Measurements from ENCODE around the gene FBXO44.
A peak's percentile ranks its signal among the peaks of the same experiment; 100 is the strongest.

FBXO44 gene

DNA sequence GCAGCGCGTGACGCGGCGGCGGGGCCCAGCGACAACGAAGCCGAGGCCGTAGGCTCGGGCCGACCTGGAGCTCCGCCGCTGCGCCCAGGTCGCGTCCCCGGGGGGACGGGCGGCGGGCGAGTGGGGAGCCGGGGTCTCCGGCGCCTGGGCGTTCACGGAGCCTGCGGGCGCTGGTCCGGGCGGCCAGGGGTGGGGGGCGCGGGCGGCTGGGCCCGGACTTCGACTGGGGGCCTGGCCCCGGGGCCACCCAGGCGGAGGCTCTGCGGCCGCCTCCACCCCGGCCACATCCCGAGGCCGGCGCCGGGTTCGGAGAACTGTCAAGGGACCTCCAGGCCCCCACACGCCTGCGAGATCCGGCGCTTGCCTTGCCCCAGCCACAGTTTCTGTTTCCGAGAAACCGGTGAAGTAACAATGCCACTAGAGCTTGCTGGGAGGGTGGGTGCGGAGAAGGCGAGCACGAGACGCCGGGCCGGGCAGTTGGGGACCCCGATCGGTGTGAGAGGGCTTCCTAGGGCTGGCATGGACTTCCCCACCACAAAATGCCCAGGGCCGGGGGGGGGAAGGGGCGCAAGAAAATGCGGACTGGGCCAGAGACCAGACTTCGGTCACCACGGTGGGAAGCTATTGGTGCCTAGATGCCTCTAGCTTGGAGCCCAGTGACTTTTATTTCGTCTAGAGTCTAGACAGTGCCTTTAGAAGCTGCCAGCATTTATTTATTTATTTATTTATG, 9.8 kb downstream of the FBXO44 start:
- peak; percentile 61 for DNase-seq

DNA sequence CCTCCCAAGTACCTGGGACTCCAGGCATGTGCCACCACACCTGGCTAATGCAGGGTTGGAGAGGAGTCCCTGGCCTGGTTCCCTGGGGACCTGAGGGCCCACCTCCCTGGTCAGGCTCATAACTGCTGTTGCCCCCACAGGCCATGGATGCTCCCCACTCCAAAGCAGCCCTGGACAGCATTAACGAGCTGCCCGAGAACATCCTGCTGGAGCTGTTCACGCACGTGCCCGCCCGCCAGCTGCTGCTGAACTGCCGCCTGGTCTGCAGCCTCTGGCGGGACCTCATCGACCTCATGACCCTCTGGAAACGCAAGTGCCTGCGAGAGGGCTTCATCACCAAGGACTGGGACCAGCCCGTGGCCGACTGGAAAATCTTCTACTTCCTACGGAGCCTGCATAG, 13.8 kb downstream of the FBXO44 start:
- no peak for DNase-seq

DNA sequence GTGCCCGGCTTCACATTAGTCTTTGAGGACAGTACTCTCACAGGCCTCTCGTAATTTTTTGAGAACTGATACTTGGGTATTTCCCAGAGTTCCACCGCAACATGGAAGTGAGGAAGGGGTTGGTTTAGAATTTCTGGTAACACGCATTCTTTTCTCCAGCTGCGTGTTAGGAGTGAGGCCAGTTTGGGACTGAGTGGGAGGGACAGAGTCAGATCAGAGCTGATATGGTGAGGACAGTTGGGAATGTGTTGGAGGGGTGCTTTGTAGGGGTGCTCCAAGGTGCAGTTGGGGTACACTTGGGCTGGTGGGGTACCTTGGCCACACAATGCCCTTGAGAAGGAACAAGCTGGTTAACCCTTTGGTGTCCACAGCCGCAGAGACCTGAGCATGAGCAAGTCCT, 16.1 kb downstream of the FBXO44 start:
- no peak for DNase-seq

DNA sequence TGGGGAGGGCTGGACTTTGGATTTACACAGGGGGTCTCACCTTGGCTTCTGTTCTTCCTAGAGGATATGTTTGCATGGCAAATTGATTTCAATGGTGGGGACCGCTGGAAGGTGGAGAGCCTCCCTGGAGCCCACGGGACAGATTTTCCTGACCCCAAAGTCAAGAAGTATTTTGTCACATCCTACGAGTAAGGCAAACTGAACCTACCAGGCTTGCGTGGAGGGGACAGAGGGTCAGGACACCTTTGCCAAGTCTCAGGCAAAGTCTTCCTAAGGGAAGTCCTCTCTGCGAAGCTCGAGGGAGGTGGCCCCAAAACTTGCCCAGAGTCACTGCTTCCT, 16.5 kb downstream of the FBXO44 start:
- no peak for DNase-seq

DNA sequence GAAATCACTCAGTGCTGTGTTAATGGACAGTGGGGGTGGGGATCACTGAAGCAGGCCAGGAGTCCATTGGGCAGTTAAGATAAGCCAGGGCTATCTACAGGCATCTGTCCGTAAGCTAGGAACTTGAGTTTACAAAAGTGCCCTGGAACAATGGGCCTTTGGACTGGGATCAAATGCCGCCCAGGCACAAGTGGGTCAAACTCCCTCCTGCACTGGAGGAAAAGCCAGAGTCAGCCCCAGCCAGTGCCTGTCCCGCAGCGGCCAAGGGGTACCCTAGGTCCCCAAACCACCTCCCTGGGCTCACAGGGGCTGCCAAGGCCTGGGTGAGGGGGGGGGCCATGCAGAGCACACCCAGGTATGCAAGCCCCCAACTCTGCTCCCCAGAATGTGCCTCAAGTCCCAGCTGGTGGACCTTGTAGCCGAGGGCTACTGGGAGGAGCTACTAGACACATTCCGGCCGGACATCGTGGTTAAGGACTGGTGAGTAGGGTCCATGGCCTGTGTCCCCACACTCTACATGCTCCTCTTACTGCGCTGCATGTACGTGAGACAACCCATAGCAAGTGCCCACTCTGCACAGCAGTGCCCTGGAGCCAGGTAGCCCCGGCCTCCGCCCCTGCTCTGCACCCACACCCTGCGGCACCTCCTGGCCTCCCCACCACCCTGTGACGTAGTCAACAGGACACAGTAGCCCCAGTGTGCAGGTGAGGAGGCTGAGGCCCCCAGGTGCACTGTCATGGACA, 17.0 kb downstream of the FBXO44 start:
- no peak for DNase-seq

DNA sequence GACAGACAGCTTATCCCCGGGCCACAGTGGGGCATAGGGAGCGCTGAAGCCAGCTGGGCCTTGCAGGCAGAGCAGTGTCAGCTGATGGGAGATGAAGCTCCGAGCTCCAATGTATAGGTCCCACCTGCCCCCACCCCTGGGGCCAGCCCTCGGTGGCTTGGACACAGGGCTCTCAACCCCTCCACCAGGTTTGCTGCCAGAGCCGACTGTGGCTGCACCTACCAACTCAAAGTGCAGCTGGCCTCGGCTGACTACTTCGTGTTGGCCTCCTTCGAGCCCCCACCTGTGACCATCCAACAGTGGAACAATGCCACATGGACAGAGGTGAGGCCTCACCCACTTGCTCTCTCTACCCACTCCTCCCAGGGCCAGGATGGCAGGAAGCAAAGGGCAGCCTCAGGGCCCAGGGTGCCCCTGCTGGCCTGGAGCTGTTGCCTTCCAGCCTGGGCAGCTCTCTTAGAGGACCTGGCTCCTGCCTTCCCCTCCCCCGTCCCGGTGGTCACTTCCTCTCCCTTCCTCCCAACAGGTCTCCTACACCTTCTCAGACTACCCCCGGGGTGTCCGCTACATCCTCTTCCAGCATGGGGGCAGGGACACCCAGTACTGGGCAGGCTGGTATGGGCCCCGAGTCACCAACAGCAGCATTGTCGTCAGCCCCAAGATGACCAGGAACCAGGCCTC, 18.6 kb downstream of the FBXO44 start:
- no peak for DNase-seq

DNA sequence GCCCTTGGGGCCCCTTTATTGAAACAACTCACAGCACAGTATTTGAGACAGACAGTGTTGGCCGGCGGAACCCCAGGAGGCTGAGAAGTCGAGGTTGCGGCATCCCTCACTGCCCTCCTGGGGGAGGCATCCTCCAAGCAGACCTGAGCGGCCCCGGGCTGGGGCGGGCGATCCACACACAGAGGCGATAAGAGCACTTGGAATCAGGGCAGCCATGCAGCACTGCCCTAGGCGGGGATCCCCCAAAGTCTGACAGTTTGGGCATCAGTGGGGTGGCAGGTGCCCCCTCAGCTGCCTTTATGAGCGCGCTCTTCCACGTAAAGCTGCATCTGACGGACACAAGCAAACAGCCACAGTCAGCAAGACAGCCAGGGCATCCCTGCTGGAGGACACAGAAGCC, 19.8 kb downstream of the FBXO44 start:
- no peak for DNase-seq

DNA sequence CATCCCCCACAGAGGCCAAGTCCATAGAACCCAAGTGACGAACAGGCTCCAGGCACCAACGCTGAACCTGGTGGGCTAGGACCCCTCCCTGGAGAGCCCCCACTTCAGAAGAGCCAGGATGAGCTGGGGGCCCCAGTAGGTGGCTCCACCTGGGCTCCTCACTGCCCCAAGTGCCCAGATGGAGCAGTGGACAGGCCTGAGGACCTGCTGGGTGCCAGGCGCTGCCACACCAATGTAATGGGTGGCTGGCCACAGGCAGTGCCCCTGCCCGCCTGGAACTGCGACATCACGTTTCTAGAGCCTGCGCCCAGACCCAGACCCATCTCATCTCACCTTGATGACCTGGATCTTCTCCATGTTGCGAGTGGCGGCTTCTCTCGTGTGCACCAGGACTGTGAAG, 20.6 kb downstream of the FBXO44 start:
- no peak for DNase-seq

DNA sequence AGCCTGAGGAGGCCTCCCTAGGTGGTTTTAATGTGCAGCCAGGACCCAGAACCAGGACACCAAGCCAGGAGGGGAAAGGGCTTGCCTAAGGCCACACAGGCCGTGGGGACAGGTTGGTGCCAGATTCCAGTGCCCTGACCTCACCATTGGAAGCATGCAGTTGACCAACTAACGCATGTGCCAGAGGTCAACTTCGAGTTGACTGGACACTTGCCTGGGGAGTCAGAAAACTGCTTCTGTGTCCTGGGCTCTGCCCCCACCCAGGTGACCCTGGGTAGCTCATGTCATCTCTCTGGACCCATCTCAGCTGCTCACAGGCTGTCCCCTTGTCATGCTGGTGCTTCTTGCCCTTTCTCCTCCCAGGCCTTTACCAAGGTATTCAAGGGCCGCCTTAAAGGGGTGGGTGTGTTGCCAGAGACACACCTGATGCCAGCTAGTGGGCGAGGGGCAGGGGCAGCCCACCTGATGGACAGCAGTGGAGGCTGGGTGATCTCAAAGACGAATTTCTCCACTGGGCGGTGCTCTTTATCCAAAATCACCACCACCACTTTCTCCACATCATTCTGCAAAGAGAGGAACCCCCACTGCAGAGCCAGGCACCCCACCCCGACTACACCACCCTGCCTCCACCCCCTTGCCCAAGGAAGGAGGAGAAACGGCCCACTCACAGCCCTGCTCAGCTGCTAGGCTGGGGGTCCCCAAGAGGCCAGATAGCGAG, 21.9 kb downstream of the FBXO44 start:
- DNase-seq = no peak

DNA sequence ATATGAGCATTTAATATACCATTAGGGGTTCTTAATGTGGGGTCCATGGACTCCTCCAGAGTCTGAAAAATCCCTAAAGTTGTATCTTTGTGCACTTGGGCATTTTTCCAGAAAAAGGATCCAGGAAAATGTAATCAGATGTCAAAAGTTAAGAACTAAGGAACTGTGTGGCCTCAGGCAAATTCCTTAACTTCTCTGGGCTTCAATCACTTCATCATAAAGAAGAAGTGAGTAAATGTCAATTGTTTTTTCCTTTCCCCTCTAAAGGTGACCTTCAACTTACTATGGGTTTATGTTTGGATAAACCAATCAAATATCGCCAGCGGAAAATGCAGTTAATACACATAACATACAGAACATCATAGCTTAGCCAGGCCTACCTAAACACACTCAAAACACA, 23.8 kb downstream of the FBXO44 start:
- no peak for DNase-seq

DNA sequence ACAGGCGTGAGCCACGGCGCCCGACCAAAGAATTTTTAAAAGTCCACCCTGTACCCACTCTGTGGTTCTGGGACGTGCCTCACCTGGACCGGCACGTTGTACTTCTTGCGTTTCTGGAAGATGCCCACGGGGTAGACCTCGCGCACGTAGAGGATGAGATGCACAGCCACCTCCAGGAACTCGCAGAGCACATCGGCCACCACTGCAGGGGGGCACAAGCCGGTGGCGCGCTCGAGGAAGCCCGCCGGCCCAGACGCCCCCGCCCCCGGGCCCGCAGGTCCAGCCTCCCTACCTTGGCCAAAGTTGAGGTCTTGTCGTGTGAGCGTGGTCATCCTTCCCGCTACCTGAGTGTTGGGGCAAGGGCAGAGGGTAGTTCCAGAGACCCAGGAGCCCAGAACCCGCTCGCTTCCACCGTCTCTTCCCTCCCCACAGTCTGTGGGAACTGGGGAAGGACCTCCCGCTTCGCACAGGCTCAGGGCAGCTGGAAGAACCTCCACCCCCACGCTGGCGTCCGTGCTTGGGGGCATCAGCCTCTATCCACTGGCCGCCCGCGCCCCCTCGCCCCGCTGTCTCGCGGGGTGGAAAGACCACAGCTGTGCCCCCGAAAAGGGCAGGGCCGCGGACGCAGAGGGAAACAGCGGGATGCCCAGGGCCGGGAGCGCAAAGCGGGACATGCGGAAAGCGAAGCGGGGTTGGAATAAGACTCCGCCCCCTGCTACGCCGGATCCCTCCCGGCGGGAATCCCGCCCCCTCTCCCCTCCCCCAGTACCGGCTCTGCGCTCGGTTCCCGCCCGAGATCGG, 25.8 kb downstream of the FBXO44 start:
- DNase-seq = no peak

DNA sequence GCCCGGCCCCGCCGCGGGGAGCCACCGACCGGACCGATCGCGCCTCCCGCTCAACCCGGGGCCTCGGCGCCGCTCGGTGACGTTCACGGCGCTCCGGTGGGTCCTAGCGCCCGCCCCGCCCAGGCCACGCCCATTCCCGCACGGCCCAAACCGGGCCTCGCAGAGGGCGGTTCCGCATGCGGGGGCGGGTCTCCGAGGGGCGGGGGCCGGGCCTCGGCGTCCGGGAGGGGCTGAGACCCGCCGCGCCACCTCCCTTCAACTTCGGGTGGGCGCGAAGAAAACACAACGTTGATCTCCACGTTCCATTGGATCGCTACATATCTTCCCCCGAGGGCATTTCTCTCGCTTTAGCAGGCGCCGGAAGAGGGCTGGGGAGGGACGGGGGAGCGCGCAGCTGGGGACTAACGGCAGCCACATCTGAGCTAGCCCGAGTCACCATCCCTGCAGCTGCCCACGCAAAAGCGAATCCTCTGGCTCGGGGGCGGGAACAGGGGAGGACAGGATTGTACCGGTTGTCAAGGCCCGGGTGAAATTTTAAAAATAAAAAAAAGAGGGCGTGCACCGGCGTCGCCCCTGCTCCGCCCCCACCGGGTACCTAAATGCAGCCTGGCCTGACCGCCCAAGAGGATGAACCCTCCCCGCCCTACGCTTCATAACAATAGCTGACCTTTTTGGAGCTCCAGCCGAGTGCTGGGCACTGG, 26.5 kb downstream of the FBXO44 start, which contains the start of gene MAD2L2:
Gene MAD2L2, minus strand, starts transcription at position 78 of the 701 bp plus-strand sequence. CDS start 547 bp downstream, outside the sequence.
- DNase-seq = peak; percentile 90

DNA sequence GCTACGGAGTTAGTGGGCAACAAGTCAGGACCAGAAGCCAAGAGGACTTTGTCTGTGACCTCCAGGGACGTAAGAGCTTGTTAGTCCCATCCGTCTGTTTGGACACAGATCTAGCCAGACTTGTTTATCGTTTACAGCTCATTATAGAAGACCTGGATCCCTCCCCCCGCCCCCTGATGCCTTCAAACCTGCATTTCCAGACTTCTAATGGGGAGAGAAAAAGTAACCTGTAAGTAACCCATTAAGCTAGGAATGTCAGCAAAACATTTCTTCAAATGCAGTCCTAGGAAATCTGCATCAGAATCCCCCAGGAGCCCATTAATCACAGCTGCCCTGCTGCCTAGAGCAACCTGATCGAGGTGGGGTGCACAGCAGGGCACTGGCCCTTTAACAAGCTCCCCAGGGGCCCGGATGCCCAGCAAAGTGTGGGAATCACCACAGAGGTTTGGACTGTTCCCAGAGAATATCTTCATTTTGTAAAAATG, 27.7 kb downstream of the FBXO44 start:
- DNase-seq = no peak

DNA sequence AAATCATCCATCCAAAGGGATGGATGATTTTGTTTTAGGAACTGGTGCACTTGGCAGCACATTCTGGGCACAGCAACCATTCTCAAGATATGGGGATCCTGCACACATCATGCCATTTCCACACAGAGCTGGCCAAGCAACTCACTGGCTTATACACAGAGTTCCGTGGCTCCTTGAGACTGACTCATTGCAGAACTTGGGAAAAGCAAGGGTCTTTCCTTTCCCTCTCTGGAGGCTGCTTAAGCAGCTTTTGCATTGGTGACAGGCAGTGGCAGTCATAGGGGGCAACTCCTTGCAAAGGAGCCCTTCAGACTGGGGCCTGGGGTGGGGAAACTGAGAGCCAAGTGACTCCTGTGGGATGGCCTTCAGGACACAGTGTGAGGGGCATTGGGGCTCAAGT, 28.1 kb downstream of the FBXO44 start:
- DNase-seq = no peak

DNA sequence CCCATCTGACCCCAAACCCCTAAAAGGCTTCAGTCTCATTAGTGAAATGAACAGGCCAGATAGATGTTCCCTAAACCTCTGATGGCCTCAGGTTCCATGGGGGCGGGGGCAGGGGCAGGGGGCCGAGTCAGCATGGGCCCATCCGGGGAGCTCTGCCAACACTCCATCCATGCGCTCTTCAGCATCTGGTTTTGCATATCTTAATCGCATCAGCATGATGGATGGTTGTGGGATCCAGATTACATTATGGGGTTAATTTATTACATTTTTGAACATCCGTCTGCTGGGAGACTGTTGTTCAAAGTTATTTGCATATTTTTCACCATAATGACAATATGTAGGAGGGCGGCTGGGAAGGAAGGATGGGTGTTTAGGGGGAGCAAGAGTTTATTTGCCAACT, 29.4 kb downstream of the FBXO44 start:
- DNase-seq = no peak

DNA sequence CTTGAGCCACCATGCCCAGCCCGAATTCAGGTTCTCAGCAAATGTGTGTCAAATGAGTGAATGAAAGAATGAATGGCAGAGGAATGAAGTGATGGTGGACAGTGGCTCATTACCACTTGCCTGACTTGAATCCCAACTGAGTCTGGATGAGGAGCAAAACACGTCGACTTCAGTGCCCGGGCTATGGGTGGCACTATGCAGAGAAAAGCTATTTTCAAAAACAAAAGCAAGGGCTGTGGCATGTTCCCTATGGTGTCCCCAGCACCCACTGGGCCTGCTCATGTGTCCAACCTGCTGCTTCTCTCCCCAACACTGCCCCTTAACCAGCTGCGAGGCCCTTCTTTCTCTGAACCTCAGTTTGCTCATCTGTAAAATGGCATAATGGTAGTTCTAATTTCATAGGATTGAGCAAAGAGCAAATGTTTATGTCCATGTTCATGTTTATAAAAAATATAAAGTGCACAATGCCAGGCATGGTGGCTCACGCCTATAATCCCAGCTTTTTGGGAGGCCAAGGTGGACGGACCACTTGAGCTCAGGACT, 30.6 kb downstream of the FBXO44 start:
- no peak for DNase-seq

DNA sequence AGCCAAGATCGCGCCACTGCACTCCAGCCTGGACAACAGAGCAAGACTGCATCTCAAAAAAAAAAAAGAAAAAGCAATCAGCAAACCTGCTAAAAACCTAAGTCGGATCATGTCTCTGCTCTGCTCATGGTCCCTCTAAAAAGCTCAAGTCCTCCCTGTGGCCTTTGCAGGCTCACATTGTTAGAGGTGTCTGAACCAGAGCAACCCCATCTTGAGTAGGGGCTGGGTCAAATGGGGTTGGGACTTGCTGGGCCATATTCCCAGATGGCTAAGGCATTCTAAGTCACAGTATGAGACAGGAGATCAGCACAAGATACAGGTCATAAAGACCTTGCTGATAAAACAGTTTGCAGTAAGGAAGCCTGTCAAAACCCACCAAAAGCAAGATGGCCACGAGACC, 33.8 kb downstream of the FBXO44 start:
- DNase-seq = no peak

DNA sequence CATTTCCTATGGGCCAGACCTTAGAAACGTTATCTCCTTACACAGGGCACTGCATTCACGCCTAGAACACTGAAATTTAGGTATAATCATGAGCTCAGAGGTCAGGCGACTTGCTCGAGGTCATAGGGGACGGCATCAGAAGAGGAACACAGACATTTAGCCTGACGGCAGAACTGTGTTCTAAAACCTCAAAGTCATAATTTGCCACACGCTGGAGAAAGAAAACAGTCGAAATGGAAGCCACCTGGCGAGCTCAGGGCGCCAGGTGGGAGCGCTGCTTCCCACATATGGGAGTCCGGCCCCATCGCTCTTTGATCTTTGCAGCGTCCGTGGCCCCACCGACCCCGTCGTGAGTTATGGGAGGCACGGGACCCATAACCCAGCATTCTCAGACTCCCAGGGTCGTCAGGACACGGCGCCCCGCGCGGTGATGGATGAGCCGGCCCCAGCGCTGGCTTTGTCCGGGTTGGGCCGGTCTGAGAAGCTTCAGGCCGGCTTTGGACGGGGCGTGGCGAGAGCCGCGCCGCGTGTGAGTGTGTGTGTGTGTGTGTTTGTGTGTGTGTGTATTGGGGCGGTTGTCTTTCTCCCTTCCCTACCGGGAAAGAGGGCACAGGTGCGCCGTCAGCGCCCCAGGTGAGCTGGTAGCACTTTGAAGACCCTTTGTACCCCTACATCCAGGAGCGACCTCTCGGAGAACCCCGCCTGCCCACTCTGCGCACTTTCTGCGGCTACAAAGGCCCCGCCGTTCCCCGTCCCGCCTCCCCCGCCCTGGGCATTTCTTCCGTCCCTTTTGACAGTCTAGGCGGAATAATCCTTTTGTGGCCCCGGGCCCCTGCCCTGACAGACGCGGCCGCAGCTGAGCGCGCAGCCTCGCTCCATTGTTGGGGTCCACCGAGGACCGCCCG, 36.0 kb downstream of the FBXO44 start:
- no peak for DNase-seq

DNA sequence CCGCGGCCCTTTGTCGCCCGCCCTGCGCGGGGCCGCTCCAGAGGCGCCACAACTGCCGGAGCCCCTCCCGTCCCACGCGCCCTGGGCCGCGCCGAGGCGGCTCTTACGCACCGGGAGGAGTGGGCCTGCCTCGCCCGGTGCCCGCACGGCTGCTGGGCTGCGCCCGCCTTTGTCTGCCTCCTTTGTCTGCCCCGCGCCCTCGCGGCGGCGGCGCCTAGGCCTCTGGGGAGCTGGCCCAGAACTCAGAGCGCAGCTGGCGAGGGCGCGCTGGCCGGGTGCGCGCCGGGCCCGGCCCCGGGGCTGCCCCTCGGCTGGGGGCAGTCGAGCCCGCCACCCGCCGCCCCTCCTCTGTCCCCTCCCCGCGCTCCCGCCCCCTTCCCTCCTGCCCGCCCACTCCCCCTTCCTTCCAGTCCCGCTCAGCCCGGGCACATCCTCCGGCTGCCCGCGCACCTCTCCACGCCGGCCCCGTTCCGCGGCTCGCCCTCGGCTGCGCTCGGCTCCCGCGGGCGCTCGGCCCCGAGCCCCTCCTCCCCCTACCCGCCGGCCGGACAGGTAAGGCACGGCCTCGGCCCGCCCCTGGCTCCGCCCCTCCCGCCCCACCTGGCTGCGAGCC, 36.7 kb downstream of the FBXO44 start, which contains the start of gene DRAXIN:
Gene DRAXIN, plus strand, starts transcription at position 409 of the 613 bp plus-strand sequence. CDS start 14,549 bp downstream, outside the sequence.
- DNase-seq = no peak
